HepG2 (cell line): ENCODE results near the gene ATP5F1E. TPM values are rescaled to one million over a fixed set of nuclear protein-coding genes. Genes with fewer than 3 reads are reported as not detected.
A peak's percentile ranks its signal among the peaks of the same experiment; 100 is the strongest.

Experiments
- ASH2L ChIP-seq: fragments of 300-600, 200-600 bp; sonication (generic); IDR thresholded peaks from 2 replicates; pipeline ENCODE4 v1.7.0; 2017; ENCODE audit warnings: low read depth, mild to moderate bottlenecking, moderate library complexity, mixed read lengths, low read length; ENCODE audit not compliant: insufficient read length
- ERF ChIP-seq: IDR thresholded peaks from 2 replicates; pipeline ENCODE4 v1.6.1; 2018; ENCODE audit warnings: missing biosample characterization, missing genetic modification reagents
- ETV5 ChIP-seq: IDR thresholded peaks from 2 replicates; pipeline ENCODE4 v1.6.1; 2018; ENCODE audit warnings: missing biosample characterization, missing genetic modification reagents, inconsistent platforms, borderline replicate concordance
- ETV6 ChIP-seq: sonication (generic); formaldehyde crosslinking; conservative IDR thresholded peaks from 2 replicates; pipeline ENCODE4 v1.4.0; 2020; ENCODE audit warnings: missing genetic modification reagents
- HNRNPLL ChIP-seq: fragments of 200-400 bp; formaldehyde crosslinking; IDR thresholded peaks from 2 replicates; pipeline ENCODE4 v1.6.1; 2017; ENCODE audit warnings: mild to moderate bottlenecking, low read depth, low read length; ENCODE audit not compliant: poor library complexity, severe bottlenecking
- MEF2D ChIP-seq: sonication (generic); formaldehyde crosslinking; IDR thresholded peaks from 2 replicates; pipeline ENCODE4 v1.5.1; 2020; ENCODE audit warnings: mild to moderate bottlenecking, missing genetic modification reagents
- MIER3 ChIP-seq: IDR thresholded peaks from 2 replicates; pipeline ENCODE4 v1.6.1; 2016; ENCODE audit warnings: missing compliant biosample characterization, borderline replicate concordance
- NR3C1 ChIP-seq: sonication (generic); formaldehyde crosslinking; IDR thresholded peaks from 2 replicates; pipeline ENCODE4 v1.4.0; 2020; ENCODE audit warnings: missing genetic modification reagents
- POLR2AphosphoS5 ChIP-seq: IDR thresholded peaks from 2 replicates; pipeline ENCODE4 v1.6.1; 2012; ENCODE audit warnings: low read depth, low read length
- REPIN1 ChIP-seq: sonication (generic); formaldehyde crosslinking; IDR thresholded peaks from 2 replicates; pipeline ENCODE4 v1.8.0; 2022; ENCODE audit warnings: missing genetic modification reagents, low read depth, mild to moderate bottlenecking, borderline replicate concordance
- SAFB2 ChIP-seq: sonication (generic); formaldehyde crosslinking; IDR thresholded peaks from 2 replicates; pipeline ENCODE4 v1.5.1; 2020; ENCODE audit warnings: missing genetic modification reagents, low read depth, mild to moderate bottlenecking, borderline replicate concordance
- SNAPC4 ChIP-seq: sonication (generic); formaldehyde crosslinking; IDR thresholded peaks from 2 replicates; pipeline ENCODE4 v1.4.0; 2020; ENCODE audit warnings: mild to moderate bottlenecking, missing genetic modification reagents
- SPEN ChIP-seq: sonication (generic); formaldehyde crosslinking; IDR thresholded peaks from 2 replicates; pipeline ENCODE4 v1.5.1; 2020; ENCODE audit warnings: low read depth, mild to moderate bottlenecking, missing genetic modification reagents
- STAG1 ChIP-seq: sonication (generic); formaldehyde crosslinking; IDR thresholded peaks from 2 replicates; pipeline ENCODE4 v1.4.0; 2020; ENCODE audit warnings: missing genetic modification reagents
- THAP8 ChIP-seq: sonication (generic); formaldehyde crosslinking; IDR thresholded peaks from 2 replicates; pipeline ENCODE4 v1.5.1; 2020; ENCODE audit warnings: missing genetic modification reagents, mild to moderate bottlenecking, borderline replicate concordance
- TSC22D2 ChIP-seq: sonication (generic); formaldehyde crosslinking; IDR thresholded peaks from 2 replicates; pipeline ENCODE4 v1.5.1; 2020; ENCODE audit warnings: missing genetic modification reagents, mild to moderate bottlenecking, borderline replicate concordance
- ZNF30 ChIP-seq: sonication (generic); formaldehyde crosslinking; IDR thresholded peaks from 2 replicates; pipeline ENCODE4 v1.5.0; 2020; ENCODE audit warnings: mild to moderate bottlenecking, missing genetic modification reagents
- ZNF496 ChIP-seq: sonication (generic); formaldehyde crosslinking; IDR thresholded peaks from 2 replicates; pipeline ENCODE4 v1.8.1; 2023; ENCODE audit warnings: mild to moderate bottlenecking, moderate library complexity, missing genetic modification reagents; ENCODE audit not compliant: insufficient replicate concordance
- ZNF503 ChIP-seq: sonication (generic); formaldehyde crosslinking; IDR thresholded peaks from 2 replicates; pipeline ENCODE4 v1.4.0; 2020; ENCODE audit warnings: missing genetic modification reagents
- ZNF576 ChIP-seq: sonication (generic); formaldehyde crosslinking; IDR thresholded peaks from 2 replicates; pipeline ENCODE4 v1.4.0; 2020; ENCODE audit warnings: mild to moderate bottlenecking, missing genetic modification reagents
- polyA plus RNA-seq, 8 experiments: library from polyadenylated mRNA; depleted of rRNA in 3 of 8; stranded (reverse) in 7 of 8; unstranded in 1 of 8; fragments of >200 nt; fragmentation: Illumina TruSeq in 4 of 8; extraction: Trizol in 4 of 8; gene quantifications; 2 replicates each; pipeline versions ENCODE4 v1.2.1 to v1.2.3, GENCODE V29; 2011 to 2016; ENCODE audit warnings: low read depth in 4 of 8, missing spikeins in 1 of 8, mixed read lengths in 1 of 8; ENCODE audit not compliant: insufficient read depth in 1 of 8
- total RNA-seq, 5 experiments: library from RNA; depleted of rRNA; stranded (reverse); fragments of >200 nt; fragmentation: Illumina TruSeq; extraction: Trizol; gene quantifications; 2 replicates each; pipeline ENCODE4 v1.2.3, GENCODE V29; 2016; ENCODE audit warnings: low read depth in 1 of 5

Gene ATP5F1E
- total and polyA plus RNA-seq, 2 of the 13 experiments (the other 11 are each of a cell fraction or from before 2014, with no cell fraction given): 121 to 134 TPM

GRCh38 chr20:58980711-58981627, 51.2 kb downstream of the ATP5F1E start, which contains the start of gene NELFCD (continued):
- TF ChIP-seq SPEN (CRISPR knock-in tag): peak; percentile 34; the same call in 1 of the 2 replicates
- peak; percentile 44; the same call in 1 of the 2 replicates for TF ChIP-seq REPIN1 (CRISPR knock-in tag)
- peak; percentile 94 for TF ChIP-seq ETV5
- TF ChIP-seq SNAPC4: no peak
- peak; percentile 67 for TF ChIP-seq ASH2L
- TF ChIP-seq NR3C1: no peak
- TF ChIP-seq ZNF30 (CRISPR knock-in tag): no peak
- peak; percentile 71 for TF ChIP-seq MEF2D (CRISPR knock-in tag)
- peak; percentile 29; the same call in 1 of the 2 replicates for TF ChIP-seq STAG1 (CRISPR knock-in tag)
- no peak for TF ChIP-seq ZNF496 (CRISPR knock-in tag)
- peak; percentile 24; the same call in 1 of the 2 replicates for TF ChIP-seq ETV6 (CRISPR knock-in tag)
- peak; percentile 65; the same call in 1 of the 2 replicates for TF ChIP-seq TSC22D2 (CRISPR knock-in tag)
- TF ChIP-seq ZNF503: no peak; the same call in none of the 2 replicates
- TF ChIP-seq MIER3 (CRISPR knock-in tag): peak; percentile 65; the same call in 1 of the 2 replicates
- no peak for TF ChIP-seq ZNF576 (CRISPR knock-in tag)
- no peak for TF ChIP-seq THAP8 (CRISPR knock-in tag)
- TF ChIP-seq ERF (CRISPR knock-in tag): 0 out of 2 replicates have a peak, but pooled peaks have one; percentile 34
- peak; percentile 49 for TF ChIP-seq HNRNPLL
- peak; percentile 87 for TF ChIP-seq POLR2AphosphoS5
- TF ChIP-seq SAFB2 (CRISPR knock-in tag): 0 out of 2 replicates have a peak, but pooled peaks have one; percentile 47
